AG04449 (cell line): ENCODE results near the gene SKAP1.
"Not testable (repeated sequence)": the region's sequence is repeated elsewhere in the genome, so short reads cannot be mapped to it uniquely, and the experiment has no call there.

ENCODE experiments used
- CTCF ChIA-PET: fragments of 350-600 bp; formaldehyde crosslinking; extraction: SDS; loops from one replicate; lab custom pipeline; 2021; ENCODE audit warnings: antibody characterized with exemption; lab: Yijun Ruan, JAX
- POLR2A ChIA-PET: fragments of 400-600, 350-600 bp; formaldehyde crosslinking; extraction: SDS; loops from one replicate; lab custom pipeline; 2020; ENCODE audit warnings: antibody characterized with exemption, inconsistent platforms; lab: Yijun Ruan, JAX
- DNase-seq: peaks from one replicate; pipeline ENCODE4 v3.0.0-alpha.2; 2010; ENCODE audit warnings: low read depth, low spot score
- H3K4me3 ChIP-seq: 2 replicates; pipeline ENCODE4 v1.5.1; 2011; ENCODE audit warnings: low read depth, mild to moderate bottlenecking, control low read depth, low read length
- TF ChIP-seq, protein P1 (sequence below): IDR thresholded peaks from one replicate; pipeline ENCODE4 v1.5.1; 2011; ENCODE audit warnings: mild to moderate bottlenecking, moderate library complexity, low read length, control low read depth, inconsistent platforms; ENCODE audit not compliant: insufficient read depth; ENCODE audit errors: missing control alignments

The SKAP1 gene

DNA sequence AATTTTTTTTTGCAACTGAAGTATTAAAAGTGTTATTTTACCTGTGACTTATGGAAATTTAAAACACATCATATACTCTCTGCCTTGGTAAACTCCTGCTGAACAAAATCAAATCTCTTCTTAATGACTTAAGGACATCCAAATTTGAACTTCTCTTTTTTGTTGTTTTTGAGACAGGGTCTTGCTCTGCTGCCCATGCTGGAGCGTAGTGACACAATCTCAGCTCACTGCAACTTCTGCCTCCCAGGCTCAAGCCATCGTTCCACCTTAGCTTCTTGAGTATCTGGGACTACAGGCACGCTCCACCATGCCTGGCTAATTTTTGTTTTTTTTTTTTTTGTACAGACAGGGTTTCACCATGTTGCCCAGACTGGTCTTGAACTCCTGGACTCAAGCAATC is 56.1 kb downstream of the SKAP1 start:
- no peak for DNase-seq
- ChIA-PET POLR2A (no interaction called here), CTCF (no interaction called here)
- TF ChIP-seq, protein P1, sequence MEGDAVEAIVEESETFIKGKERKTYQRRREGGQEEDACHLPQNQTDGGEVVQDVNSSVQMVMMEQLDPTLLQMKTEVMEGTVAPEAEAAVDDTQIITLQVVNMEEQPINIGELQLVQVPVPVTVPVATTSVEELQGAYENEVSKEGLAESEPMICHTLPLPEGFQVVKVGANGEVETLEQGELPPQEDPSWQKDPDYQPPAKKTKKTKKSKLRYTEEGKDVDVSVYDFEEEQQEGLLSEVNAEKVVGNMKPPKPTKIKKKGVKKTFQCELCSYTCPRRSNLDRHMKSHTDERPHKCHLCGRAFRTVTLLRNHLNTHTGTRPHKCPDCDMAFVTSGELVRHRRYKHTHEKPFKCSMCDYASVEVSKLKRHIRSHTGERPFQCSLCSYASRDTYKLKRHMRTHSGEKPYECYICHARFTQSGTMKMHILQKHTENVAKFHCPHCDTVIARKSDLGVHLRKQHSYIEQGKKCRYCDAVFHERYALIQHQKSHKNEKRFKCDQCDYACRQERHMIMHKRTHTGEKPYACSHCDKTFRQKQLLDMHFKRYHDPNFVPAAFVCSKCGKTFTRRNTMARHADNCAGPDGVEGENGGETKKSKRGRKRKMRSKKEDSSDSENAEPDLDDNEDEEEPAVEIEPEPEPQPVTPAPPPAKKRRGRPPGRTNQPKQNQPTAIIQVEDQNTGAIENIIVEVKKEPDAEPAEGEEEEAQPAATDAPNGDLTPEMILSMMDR, result no peak
- H3K4me3 ChIP-seq, result no peak overlapping the region

DNA sequence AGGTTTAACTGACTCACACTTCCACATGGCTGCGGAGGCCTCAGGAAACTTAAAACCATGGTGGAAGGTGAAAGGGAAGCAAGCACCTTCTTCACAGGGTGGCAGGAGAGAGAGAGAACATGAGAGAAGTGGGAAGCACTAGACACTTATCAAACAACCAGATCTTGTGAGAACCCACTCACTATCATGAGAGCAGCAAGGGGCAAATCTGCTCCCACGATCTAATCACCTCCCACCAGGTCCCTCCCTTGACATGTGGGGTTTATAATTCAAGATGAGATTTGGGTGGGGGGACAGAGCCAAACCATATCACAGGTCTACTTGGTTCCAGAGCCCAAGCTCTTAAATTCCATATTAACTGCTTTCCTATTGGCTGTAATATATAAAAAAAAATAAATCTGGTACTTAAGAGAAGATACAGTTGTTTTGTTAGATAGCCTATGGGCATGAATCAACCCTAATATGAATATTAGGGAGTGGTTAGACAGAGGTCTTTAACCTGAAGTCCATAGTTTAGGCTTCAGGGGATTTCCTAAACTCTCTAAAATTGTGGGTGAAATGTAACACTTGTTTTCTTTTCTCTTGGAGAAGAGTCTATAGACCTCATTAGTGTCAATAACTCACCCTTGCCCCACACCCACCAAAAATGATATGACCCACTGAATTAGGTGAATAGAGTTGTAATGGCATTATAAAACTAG is 56.7 kb downstream of the SKAP1 start:
- no peak for DNase-seq
- TF ChIP-seq, protein P1, result no peak
- ChIA-PET POLR2A (no interaction called here), CTCF (no interaction called here)
- no peak overlapping the region for H3K4me3 ChIP-seq

DNA sequence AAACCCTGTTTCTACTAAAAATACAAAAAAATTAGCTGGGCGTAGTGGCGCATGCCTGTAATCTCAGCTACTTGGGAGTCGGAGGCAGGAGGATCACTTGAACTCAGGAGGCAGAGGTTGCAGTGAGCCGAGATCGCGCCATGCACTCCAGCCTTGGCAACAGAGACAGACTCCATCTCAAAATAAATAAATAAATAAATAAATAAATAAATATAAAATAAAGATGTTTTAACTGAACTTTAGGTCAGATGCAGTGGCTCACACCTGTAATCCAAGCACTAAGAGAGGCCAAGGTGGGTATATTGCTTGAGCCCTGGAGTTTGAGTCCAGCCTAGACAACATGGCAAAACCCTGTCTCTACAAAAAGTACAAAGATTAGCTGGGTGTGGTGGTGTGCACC is 61.0 kb downstream of the SKAP1 start:
- H3K4me3 ChIP-seq, POLR2A ChIA-PET, CTCF ChIA-PET, DNase-seq: not testable (repeated sequence)

DNA sequence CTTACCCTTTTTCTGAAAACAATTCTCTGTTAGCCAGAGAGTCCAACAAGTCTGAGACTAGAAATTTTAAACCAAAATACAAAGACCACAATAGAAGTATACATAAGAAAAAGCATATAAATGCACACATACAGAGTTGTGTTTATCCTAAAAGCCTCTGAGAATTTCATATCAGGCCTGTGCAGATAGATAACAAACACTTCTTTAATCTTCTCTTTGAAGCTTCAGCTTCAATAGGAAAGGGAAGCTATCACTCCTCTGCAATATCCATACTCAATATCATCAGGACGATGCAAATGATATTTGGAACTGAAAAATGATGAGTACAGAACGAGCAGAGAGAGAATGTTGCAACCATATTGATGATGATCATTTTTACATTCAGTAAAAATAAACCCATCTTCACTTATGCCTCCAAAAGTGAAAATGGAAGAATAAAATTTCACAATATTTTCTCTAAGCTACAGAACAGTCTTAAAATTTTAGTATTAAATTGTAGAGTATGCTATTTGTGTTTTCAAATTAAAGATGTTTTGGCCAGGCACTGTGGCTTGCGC is 61.6 kb downstream of the SKAP1 start:
- CTCF ChIA-PET, result no interaction called here
- no peak for DNase-seq
- POLR2A ChIA-PET, result no interaction called here
- TF ChIP-seq, protein P1, result no peak
- no peak overlapping the region for H3K4me3 ChIP-seq

DNA sequence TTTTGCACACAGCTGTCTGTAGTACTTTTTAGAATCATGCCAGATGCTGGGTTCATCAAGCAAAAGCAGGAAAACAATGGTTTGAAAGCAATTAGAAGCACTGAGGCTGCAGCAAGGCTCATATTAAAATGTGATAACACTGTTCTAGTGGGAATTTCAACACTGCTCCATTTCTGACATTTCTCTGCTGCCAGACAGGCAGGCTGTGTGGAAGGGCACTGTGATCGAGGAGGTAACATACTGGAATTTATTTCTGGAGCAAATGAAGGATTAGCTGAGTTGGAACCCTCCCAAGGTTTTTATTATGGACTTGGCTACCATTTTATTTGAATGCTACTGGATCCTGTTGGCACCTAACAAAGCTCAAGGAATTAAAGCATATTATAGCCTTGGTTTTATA is 66.9 kb downstream of the SKAP1 start:
- TF ChIP-seq, protein P1, result no peak
- no peak overlapping the region for H3K4me3 ChIP-seq
- POLR2A ChIA-PET, result no interaction called here
- no peak for DNase-seq
- CTCF ChIA-PET, result interaction anchor here (0.8 to 5.1 kb wide), 8 partner anchors 11 to 250 kb away, joined by 3 to 22 read pairs (median 4); no protein-coding TSS in a partner anchor

DNA sequence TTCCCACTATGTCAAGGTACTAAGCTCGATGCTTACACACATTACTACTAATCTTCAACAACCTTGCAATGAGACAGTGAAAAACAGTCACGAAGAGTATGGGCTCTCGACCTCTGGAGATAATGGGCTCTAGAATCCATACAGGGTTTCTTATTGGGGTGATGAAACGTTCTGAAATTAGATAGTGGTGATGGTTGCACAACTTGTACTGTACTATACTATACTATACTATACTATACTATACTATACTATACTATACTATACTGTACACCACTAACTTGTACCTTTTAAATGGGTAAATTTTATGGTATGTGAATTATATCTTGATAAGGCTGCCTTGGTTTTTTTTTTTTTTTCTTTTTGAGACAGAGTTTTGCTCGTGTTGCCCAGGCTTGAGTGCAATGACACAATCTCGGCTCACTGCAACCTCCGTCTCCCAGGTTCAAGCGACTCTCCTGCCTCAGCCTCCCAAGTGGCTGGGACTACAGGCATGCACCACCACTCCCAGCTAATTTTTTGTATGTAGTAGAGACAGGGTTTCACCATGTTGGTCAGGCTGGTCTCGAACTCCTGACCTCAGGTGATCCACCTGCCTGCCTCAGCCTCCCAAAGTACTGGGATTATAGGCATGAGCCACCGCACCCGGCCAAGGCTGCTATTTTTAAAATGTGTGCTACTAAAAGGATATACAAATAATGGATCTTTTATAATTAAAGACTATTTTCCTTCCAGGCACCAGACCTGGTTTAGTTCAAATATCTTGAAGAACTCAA is 69.0 kb downstream of the SKAP1 start:
- POLR2A ChIA-PET, H3K4me3 ChIP-seq, DNase-seq: not testable (repeated sequence)
- CTCF ChIA-PET, result interaction anchor here (1.1 to 1.8 kb wide), 4 partner anchors 16 to 232 kb away, joined by 3 to 8 read pairs (median 4); no protein-coding TSS in a partner anchor
